ENCODE results near the gene EHD4.

The EHD4 gene

DNA sequence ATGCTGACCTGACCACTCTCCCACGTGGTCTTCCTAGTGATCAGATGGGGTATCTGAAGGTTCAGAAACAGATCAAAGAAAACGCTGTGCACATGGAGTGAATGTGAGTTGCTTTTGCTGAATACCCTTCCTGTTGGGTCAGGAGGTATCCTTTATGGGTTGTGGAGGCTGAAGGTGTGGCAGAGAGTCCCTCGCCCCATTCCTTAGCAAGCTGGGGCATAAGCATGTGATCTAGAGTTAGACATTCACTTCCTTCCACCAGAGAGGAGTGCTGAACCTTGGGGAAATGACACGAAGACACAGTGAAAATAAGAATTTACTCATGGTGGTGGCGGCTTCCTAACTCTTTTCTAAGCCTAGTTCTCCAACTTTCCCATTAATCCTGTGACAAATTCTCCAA, 50.7 kb downstream of the EHD4 start:
- no peak for TF ChIP-seq TAF1 (IDR thresholded peaks at IDR 0.05; ENCODE audit: borderline replicate concordance, insufficient read depth, low read length)
- no peak for TF ChIP-seq REST (IDR thresholded peaks at IDR 0.05; ENCODE audit: insufficient read depth in 1 of 2, low read depth in 2 of 2, low read length in 2 of 2)
- no peak for TF ChIP-seq SIN3A (IDR thresholded peaks at IDR 0.05; ENCODE audit: borderline replicate concordance, insufficient read depth, low read length)
- no peak for TF ChIP-seq FOXP2 (optimal IDR thresholded peaks at IDR 0.05; ENCODE audit: borderline replicate concordance, extremely low read depth, extremely low read length, insufficient read depth)
- no peak for TF ChIP-seq POLR2AphosphoS5 (IDR thresholded peaks at IDR 0.05; ENCODE audit: low read depth, low read length)

DNA sequence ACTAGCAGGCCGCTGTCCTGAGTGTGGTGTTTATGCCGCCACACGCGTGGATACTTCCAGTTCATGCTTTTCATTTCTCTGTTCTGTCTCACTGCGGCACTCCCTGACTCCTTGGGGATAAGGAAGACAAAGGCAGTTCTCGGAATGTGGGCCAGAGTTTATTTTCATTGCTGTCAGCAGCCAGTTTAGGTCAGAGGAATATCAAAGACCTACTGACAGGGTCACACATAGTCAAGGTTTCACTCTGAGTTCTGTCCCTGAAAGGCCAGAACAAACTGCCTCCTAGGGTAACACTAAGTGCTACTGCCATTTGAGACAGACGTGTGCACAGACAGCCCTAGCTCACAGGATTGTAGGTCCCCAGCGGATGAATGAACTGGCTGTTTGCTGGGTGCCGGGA, 51.2 kb downstream of the EHD4 start:
- no peak for TF ChIP-seq REST (IDR thresholded peaks at IDR 0.05; ENCODE audit: insufficient read depth in 1 of 2, low read depth in 2 of 2, low read length in 2 of 2)
- TF ChIP-seq FOXP2 (optimal IDR thresholded peaks at IDR 0.05; ENCODE audit: borderline replicate concordance, extremely low read depth, extremely low read length, insufficient read depth) = no peak
- no peak for TF ChIP-seq TAF1 (IDR thresholded peaks at IDR 0.05; ENCODE audit: borderline replicate concordance, insufficient read depth, low read length)
- TF ChIP-seq SIN3A (IDR thresholded peaks at IDR 0.05; ENCODE audit: borderline replicate concordance, insufficient read depth, low read length) = no peak
- TF ChIP-seq POLR2AphosphoS5 (IDR thresholded peaks at IDR 0.05; ENCODE audit: low read depth, low read length) = no peak

DNA sequence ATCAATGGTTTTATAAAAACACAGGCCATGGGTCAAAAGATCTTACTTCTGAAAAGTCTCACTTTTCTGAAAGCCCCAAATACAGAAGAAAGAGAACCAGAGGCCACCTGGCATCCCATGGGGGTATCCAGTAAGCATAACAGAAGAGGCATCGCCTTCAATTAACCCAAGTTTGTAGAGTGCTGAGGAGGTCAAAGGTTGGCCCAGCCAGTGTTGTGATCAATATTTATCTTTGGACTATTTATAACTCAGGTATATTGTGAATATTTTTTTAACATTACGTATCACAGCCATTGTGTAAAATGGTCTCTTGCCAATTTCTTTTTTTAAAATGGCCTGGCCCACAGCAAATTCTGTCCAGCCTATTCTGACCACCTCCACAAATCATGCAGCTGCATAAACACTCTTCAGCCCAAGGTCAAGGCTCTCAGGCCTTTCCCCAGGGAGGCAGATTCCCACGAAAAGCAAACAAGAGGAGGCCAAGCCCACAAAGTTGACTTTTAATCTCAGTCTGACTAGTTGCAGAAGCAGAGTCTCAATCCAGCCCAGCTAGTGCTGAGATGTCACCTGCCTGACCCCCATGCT, 52.3 kb downstream of the EHD4 start:
- TF ChIP-seq POLR2AphosphoS5 (IDR thresholded peaks at IDR 0.05; ENCODE audit: low read depth, low read length) (no peak), FOXP2 (optimal IDR thresholded peaks at IDR 0.05; ENCODE audit: borderline replicate concordance, extremely low read depth, extremely low read length, insufficient read depth) (no peak), TAF1 (IDR thresholded peaks at IDR 0.05; ENCODE audit: borderline replicate concordance, insufficient read depth, low read length) (no peak), REST (IDR thresholded peaks at IDR 0.05; ENCODE audit: insufficient read depth in 1 of 2, low read depth in 2 of 2, low read length in 2 of 2) (no peak), SIN3A (IDR thresholded peaks at IDR 0.05; ENCODE audit: borderline replicate concordance, insufficient read depth, low read length) (no peak)

DNA sequence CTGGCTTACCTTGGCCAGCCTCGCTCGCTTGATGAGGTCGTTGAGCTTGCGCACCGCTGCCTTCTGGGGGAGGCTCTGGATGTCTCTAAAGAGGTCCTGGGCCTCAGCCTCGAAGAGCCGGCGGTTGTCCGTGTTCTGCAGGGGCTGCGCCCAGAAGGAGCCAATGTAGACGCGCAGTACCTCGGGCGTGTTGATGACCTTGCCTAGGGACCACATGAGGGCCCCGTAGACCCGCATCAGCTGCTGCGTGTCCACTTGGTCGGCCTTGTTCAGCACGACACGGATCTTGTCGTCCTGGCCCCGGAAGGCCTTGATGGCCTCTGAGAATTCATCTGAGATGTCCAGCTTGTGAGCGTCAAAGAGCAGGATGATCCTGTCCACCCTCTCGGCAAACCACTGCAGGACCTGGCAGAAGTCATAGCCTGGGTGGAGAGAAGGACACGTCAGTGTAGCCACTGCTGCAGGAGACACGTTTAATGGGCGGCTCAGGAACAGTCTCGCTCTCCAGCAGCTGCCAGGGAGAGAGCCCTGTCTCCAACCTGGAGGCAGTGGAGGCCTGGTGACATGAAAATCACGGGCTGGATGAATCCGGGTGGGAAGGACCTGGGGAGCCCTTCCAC, 53.0 kb downstream of the EHD4 start:
- TF ChIP-seq SIN3A (IDR thresholded peaks at IDR 0.05; ENCODE audit: borderline replicate concordance, insufficient read depth, low read length) = no peak
- no peak for TF ChIP-seq FOXP2 (optimal IDR thresholded peaks at IDR 0.05; ENCODE audit: borderline replicate concordance, extremely low read depth, extremely low read length, insufficient read depth)
- no peak for TF ChIP-seq POLR2AphosphoS5 (IDR thresholded peaks at IDR 0.05; ENCODE audit: low read depth, low read length)
- TF ChIP-seq TAF1 (IDR thresholded peaks at IDR 0.05; ENCODE audit: borderline replicate concordance, insufficient read depth, low read length) = no peak
- TF ChIP-seq REST (IDR thresholded peaks at IDR 0.05; ENCODE audit: insufficient read depth in 1 of 2, low read depth in 2 of 2, low read length in 2 of 2) = no peak

All from PFSK-1 (cell line).